ENCODE measurements around the gene ADGRG3.

The ADGRG3 gene

DNA sequence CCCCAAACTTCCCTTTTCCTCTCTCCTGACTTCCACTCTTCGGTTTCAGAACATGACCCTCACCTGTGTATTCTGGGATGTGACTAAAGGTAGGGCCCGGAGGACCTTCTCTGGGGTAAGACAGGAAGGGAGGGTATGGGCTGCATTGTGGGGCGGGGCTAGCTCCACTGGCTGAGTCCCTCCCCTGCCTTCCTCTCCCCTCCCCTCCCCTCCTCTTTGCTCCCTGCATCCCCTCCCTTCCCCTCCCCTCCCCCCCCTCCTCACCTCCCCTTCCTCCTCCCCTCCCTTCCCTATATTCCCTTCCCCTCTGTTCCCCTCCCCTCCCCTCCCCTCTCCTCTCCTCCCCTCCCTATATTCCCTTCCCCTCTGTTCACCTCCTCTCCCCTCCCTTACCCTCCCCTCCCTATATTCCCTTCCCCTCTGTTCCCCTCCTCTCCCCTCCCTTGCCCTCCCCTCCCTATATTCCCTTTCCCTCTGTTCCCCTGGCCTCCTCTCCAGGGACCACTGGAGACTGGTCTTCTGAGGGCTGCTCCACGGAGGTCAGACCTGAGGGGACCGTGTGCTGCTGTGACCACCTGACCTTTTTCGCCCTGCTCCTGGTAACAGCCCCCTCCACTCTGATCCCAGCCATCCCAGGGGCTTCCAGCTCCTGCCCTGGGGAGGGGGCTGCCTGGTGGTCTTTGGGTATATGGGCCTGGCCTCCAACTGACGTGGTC lies 11.8 kb downstream of the ADGRG3 start:
- no peak overlapping the region for H3K27ac ChIP-seq
- TF ChIP-seq, protein P1, sequence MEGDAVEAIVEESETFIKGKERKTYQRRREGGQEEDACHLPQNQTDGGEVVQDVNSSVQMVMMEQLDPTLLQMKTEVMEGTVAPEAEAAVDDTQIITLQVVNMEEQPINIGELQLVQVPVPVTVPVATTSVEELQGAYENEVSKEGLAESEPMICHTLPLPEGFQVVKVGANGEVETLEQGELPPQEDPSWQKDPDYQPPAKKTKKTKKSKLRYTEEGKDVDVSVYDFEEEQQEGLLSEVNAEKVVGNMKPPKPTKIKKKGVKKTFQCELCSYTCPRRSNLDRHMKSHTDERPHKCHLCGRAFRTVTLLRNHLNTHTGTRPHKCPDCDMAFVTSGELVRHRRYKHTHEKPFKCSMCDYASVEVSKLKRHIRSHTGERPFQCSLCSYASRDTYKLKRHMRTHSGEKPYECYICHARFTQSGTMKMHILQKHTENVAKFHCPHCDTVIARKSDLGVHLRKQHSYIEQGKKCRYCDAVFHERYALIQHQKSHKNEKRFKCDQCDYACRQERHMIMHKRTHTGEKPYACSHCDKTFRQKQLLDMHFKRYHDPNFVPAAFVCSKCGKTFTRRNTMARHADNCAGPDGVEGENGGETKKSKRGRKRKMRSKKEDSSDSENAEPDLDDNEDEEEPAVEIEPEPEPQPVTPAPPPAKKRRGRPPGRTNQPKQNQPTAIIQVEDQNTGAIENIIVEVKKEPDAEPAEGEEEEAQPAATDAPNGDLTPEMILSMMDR (IDR thresholded peaks at IDR 0.05), result no peak
- TF ChIP-seq ZFX (IDR thresholded peaks at IDR 0.05; ENCODE audit: borderline replicate concordance), result no peak

- no peak for TF ChIP-seq ZFX (IDR thresholded peaks at IDR 0.05; ENCODE audit: borderline replicate concordance)
- TF ChIP-seq, protein P1 (IDR thresholded peaks at IDR 0.05), result no peak
Observed at GRCh38 chr16:57680842-57681375, 12.8 kb downstream of the ADGRG3 start.

DNA sequence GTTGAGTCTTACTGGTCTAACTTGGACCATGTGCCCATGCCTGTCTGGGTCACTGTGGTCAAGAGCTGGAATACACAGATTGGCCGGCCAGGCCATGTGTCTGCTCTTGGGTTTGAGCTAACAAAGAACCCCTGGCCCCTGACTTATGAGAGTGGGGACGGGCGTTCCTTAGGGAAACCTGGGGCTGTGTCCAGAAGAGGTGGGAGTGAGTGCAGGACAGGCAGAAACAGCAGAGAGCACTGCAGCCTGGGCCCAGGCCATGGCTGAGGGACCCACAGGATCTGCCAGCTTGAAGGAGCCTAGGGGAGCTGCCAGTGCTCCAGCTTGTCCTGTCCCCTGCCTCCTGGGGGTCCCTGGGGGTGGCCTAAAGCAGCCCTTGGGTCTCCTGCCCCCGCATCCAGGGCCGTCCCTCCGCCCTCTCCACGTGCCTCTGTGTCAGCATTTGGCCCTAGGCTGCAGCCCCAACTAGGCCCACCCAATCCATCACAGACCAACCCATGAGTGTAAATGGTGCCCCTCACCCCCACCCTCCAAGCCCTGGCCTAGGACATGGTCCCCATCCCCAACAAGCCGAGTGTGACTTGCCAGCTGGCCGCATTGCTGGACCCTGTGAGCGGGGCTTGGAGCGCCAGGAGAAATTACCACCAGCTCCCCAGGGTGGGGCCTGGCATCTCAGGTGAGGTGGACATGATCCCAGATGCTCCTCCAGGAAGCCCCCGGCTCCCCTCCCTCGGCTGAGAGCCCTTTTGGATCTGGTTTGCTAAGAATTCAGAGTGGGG lies 14.0 kb downstream of the ADGRG3 start:
- TF ChIP-seq, protein P1 (IDR thresholded peaks at IDR 0.05), result no peak
- TF ChIP-seq ZFX (IDR thresholded peaks at IDR 0.05; ENCODE audit: borderline replicate concordance), result no peak
- H3K27ac ChIP-seq, result no peak overlapping the region

More at GRCh38 chr16:57680842-57681375, 12.8 kb downstream of the ADGRG3 start:
- no peak overlapping the region for H3K27ac ChIP-seq

DNA sequence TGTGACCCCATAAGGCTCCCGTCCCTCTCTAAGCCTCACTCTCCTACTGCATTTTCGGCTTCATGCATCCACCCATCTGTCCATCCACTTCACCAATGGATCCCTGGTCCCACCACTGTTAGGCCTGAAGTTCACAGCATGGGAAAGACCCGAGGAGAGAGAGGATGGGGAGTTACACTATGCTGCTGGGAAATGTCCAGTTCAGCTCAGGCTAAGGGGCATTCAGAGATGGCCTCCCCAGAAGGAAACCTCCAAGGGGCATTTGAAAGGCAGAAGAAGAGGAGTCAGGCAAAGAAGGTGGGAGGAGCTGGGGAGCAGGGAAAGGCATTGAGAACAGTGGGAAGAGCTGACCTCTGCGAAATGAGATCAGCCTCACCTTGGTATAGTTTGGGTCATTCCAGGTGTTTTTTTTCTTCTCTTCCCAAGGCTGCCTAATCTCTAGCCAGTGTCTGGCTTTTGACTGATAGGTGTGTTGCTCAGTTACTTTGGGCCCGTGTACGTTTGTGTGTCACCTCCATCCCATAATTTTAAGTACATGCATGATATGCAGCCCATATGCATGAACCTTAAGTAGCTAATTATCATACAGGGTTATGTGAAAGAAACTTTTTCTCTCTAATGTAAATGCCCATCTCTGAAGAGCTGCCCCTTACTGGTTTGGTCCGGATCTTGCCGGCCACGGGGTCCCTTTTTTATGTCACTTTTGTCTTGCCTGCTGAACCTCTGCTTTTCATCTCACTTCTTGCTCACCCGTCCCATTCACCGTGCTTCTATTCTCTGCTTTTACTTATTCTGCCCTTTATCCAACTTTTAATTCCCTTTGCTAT lies 14.9 kb downstream of the ADGRG3 start:
- H3K27ac ChIP-seq, result no peak overlapping the region

DNA sequence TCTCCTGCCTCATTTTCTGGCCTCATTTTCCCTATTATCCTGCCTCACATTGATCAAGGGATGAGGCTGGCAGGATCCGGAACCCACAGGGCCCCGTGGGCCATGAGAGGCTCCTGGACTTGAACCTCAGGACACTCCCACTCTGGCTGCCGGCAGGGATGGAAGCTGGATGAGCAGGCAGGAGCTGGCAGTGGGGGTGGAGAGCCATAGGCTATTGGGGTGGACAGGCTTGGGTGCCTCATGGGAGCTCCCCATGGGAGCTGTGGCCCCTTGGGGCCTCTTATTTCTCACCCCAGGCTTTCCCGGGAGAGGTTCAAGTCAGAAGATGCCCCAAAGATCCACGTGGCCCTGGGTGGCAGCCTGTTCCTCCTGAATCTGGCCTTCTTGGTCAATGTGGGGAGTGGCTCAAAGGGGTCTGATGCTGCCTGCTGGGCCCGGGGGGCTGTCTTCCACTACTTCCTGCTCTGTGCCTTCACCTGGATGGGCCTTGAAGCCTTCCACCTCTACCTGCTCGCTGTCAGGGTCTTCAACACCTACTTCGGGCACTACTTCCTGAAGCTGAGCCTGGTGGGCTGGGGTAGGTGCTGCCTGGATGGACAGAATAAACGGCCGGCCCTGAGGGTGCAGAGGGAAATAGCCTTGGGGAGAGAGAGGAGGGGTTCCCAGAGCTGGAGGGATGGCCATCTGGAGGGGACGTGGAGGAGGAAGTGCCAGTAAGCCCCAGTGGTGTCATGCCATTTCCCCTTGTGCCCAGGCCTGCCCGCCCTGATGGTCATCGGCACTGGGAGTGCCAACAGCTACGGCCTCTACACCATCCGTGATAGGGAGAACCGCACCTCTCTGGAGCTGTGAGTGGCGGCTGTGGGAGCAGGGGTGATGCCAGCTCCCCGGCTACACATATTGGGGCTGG lies 15.8 kb downstream of the ADGRG3 start:
- H3K27ac ChIP-seq, result no peak overlapping the region
- TF ChIP-seq, protein P1 (IDR thresholded peaks at IDR 0.05), result no peak
- TF ChIP-seq ZFX (IDR thresholded peaks at IDR 0.05; ENCODE audit: borderline replicate concordance), result no peak

More for the DNA sequence above, 14.9 kb downstream of the ADGRG3 start:
- TF ChIP-seq, protein P1 (IDR thresholded peaks at IDR 0.05), result no peak
- no peak for TF ChIP-seq ZFX (IDR thresholded peaks at IDR 0.05; ENCODE audit: borderline replicate concordance)

DNA sequence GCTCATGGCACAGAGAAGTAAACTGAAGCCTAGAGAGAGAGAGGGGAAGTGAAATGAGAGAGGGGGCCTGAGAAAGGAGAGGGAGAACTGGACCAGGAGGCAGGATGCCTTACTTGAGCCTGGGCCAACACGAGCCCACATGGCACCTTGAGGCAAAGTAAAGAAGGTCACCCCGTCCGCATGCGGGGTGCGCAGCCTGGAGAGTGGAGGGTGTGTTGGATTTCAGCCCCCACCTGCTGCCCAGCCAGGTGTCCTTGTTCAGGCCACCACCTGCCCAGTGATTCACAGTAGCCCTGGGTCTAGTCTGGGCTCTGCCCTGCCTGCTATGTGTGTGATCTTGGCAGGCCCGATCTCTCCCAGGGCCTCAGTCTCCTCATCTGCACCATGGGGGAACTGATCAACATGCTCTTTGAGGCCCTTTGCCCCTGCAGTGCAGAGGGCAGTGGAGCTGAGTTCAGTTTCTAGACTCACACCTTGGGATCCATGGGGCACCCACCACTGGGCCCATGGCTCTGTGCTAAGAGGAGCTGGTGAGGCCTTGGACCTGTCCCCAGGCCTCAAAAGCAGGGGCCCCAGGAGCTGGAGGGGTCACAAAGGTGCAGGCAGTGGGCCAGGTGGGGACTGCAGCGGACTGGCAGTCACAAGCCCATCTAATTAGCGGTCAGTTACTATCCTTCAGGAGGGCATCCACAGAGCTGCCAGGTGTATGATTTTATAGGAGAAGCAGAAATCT lies 16.7 kb downstream of the ADGRG3 start:
- TF ChIP-seq, protein P1 (IDR thresholded peaks at IDR 0.05), result no peak
- no peak for TF ChIP-seq ZFX (IDR thresholded peaks at IDR 0.05; ENCODE audit: borderline replicate concordance)
- H3K27ac ChIP-seq, result no peak overlapping the region
